ENCODE measurements around the gene MID1.

GRCh38 chrX:10630320-10630719, 9.9 kb upstream of the MID1 start:
- no peak for TF ChIP-seq CTCF (IDR thresholded peaks at IDR 0.05)
- TF ChIP-seq POLR2AphosphoS5 (IDR thresholded peaks at IDR 0.05): no peak
- no peak for TF ChIP-seq POLR2A (IDR thresholded peaks at IDR 0.05)

Data from prostate gland (tissue), 2 donors.